GM18508 (cell line): Measurements from ENCODE around the gene NOP9.
"Not testable (repeated sequence)": the region's sequence is repeated elsewhere in the genome, so short reads cannot be mapped to it uniquely, and the experiment has no call there.

Source experiments
- ATAC-seq: cut with Tn5 transposase; IDR thresholded peaks from one replicate; pipeline ENCODE4 v1.9.1; 2021; ENCODE audit warnings: moderate number of reproducible peaks; ENCODE audit not compliant: insufficient read depth, unreplicated experiment

NOP9 gene

DNA sequence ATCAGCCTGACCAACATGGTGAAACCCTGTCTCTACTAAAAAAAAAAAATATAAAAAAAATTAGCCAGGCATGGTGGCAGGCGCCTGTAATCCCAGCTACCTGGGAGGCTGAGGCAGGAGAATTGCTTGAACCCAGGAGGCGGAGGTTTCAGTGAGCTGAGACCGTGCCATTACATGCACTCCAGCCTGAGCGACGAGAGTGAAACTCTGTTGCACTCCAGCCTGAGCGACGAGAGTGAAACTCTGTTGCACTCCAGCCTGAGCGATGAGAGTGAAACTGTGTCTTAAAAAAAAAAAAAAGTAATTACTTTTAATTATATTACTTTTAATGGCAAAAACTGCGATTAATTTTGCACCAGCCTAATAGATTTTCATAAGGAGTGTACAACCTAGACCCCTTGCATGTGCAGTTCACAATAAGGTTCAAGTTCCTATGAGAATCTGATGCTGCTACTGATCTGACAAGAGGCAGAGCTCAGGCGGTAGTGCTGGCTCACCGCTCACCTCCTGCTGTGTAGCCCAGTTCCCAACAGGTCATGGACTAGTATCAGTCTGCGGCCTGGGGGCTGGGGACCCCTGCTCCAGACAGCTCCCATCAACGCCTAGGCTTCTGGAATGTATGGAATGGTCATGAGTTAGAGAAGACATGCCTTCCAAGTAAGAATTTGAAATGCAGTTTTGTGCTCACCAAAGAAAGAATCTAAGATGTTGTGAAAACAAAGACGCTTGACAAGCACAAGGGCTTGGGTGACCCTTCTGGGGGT lies 21.7 kb downstream of the NOP9 start:
- ATAC-seq, result no peak

GRCh38 chr14:24322672-24323071 lies 23.0 kb downstream of the NOP9 start:
- ATAC-seq, result no peak

- ATAC-seq, result no peak
These were observed 23.7 kb downstream of the NOP9 start for GRCh38 chr14:24323341-24323740.

DNA sequence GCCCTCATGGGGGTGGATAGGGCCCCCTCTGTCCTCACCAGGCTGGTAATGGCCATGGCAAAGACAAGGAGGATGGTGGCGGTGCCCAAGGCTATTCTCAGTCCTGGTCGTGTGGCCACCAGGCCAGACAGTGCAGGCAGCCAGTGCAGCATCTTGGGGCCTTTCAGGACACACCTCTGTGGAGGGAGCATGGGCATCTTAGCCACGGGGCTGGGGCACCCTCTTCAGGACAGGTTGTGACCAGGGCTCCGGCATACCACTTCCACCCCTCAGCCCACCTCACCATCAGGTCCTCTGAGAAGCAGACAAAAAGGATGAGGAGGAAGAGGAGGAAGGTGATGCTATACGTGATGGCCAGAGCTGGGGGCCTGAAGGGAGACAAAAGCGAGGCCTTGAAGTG lies 24.4 kb downstream of the NOP9 start:
- no peak for ATAC-seq

DNA sequence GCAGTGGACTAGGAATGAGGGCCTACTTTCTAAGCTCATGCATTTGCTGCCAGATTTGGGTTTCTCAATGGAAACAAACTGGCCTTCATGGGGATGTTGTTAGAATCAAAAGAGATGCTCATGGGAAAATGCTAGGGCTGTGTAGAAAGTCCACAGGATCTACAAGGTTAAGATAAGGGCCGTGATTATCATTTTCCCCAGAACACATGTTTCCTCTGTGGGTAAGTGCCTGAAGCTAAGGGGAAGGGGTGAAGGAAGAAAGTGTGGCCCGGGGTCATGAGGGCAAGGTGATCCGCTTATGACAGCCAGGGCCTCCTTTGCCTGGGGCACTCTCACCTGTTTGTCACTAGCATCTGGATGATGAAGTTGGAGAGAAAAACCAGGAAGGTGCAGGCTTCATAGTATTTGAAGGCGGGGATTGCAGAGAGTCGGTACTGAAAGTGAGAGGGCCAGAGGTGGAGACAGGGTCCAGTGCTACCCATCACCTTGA lies 25.4 kb downstream of the NOP9 start:
- ATAC-seq, result no peak

DNA sequence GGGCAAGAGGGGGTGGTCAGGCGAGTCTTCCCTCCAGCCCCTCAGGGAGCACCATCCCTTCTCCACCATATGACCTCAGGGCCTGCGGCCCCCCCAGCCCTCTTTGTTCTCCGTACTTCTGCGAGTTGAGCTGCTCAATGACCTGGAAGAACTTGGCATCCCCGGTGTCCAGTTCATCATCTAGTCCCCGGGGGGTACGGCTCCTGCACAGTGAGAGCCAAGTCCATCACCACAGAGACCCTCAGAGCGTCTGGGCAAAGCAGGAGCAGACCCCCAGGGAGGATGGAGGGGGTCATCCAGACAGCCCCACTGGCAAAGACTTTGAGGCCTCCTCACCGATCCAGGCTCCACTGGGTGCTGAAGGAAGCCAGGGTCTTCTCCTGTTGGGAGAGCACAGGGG lies 26.3 kb downstream of the NOP9 start:
- no peak for ATAC-seq

DNA sequence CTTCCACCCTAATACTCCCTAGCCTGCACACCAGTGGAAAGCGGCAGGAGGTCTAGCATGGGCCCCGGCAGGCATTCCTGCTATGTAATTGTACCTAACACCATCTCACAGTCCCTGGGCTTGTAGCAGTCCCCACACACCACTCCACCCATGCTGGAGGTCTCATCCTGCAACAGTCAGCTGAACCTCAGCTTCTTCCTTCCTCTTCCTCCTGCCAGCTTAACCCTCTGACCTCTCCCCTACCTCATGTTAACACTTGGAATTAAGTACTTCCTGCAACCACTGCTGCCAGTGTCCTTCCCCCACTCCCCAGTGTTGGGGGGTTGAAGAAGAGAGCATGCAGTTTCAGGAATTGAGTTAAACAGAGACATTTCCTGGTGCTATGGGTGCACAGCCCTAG lies 27.7 kb downstream of the NOP9 start:
- ATAC-seq, result no peak

DNA sequence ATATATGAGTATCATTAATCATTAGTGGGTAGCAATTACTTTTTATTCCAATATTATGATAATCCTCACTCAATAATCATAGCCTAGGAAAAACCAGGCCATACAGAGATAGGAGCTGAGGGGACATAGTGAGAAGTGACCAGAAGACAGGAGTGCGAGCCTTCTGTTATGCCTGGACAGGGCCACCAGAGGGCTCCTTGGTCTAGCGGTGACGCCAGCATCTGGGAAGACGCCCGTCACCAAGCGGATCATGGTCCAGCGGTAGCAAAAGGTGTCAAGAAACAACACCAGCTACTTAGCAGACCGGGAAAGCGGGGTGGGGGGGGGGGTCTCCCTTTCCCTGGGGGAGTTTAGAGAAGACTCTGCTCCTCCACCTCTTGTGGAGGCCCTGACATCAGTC lies 28.3 kb downstream of the NOP9 start:
- not testable (repeated sequence) for ATAC-seq

DNA sequence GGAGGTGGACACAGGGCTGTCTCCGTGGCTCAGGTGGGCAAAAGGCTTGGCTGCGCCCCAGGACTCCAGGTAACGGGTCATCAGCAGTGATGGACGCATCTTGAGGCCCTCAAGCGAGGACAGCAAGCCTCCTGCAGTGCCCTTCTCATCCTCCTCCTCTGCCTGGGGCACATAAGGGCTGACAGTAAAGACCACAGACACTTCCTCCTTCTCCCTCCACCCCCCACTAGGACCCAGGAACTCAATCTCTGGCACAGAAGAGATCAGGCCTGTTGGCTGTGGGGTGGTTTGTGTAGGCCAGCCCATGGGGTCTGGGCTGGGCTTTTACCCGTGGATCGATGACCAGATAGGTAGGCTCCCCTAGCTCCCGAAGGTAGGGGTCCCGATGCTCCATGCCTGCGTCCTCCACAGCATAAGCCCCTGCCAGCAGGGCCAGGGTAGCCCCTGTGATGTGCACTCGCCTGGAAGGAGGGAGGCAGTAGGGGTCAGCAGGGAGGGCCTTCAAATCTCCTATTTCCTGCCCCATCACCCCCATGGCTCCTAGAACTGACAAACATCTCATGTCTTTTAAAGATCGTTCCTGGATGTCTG lies 29.5 kb downstream of the NOP9 start:
- ATAC-seq, result no peak

DNA sequence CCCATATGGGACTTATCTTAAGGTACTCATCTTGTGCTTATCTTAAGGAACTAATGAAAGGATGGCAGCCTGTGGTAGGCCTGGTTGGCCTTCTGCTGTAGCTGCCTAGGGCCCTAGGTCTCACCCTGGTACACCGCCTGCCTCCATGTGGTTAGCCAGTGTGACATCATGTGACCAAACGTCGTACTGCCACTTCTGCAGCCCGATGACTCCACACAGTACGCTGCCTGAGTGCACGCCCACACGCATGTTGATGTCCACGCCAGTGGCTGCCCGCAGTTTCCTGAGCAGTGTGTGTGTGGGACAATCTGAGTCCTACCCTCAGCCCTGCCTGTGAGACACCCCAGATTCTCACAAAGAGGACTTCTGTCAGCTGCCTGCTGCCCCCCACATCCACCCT lies 30.1 kb downstream of the NOP9 start:
- ATAC-seq, result no peak

DNA sequence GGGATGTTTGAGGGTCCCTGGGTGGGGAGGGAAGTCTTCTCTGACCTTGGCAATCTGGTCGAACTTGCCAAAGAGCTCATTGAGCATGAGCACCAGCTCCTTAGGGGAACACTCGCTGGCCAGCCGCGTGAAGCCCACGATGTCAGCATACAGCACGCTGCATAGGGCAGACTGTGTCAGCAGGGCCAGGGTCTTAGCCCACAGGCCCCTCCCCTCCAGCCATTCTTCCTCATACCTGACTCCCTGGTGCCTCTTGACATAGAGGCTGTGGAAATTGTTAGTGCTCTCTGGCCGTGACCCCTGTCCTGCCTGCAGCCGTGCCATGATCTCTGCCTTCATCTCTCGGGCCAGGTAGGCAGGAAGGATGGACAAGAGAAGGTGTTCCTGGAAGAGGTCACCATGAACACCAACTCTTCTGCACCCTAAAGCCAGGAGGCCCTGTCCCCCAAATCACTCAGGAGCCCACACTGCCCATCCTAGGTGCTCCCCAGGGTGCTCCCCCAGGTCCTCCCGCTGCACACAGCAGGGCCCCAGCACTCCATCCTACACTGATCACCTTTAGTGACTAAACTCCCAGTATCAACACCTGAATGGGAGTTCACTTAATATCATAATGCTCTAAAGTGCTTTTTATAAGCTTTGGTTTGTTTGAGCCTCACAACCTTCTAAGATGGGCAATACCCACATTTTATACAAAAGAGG lies 31.5 kb downstream of the NOP9 start:
- ATAC-seq, result no peak

- ATAC-seq, result no peak
These were observed 32.1 kb downstream of the NOP9 start for GRCh38 chr14:24331731-24332267.

DNA sequence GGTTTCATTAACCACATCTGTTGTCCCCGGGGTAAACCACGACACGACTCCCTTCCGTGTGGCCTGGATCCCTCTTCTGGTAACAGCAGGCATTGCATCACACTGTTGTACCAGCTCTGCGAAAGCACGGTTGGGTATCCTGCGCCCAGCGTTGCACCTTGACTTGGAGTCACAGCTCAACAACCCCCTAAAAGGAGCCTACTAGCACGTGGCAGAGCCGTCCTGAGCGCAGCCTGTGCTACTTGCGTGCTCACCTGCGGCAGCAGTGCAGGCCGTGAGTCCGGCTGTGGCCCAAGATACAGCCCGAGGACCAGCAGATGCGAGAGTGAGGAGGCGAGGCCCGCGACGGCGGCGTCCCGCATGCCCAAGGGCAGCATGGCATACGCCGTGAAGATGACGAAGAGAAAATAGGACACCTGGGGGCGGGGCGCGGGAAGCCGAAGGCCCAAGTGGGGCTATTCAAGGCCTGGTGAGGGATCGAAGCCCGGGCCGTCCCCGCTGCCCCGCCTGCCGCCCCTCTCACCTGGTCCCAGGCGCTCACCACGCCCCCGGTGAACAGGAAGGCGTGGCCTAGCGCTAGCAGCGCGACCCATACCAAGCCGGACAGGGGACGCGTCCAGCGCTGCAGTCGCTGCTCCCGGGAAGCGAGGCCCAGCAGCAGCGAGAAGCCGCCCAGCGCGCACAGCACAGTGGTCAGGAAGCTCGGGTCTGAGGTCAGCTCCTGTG lies 32.8 kb downstream of the NOP9 start:
- peak; percentile 51 for ATAC-seq

GRCh38 chr14:24334431-24335291 lies 35.0 kb downstream of the NOP9 start, which contains the start of gene ADCY4:
ADCY4 (minus strand) TSS chr14:24335071; CDS start chr14:24334652, 419 bp downstream.
- no peak for ATAC-seq

GRCh38 chr14:24335461-24336171 lies 36.0 kb downstream of the NOP9 start:
- no peak for ATAC-seq

DNA sequence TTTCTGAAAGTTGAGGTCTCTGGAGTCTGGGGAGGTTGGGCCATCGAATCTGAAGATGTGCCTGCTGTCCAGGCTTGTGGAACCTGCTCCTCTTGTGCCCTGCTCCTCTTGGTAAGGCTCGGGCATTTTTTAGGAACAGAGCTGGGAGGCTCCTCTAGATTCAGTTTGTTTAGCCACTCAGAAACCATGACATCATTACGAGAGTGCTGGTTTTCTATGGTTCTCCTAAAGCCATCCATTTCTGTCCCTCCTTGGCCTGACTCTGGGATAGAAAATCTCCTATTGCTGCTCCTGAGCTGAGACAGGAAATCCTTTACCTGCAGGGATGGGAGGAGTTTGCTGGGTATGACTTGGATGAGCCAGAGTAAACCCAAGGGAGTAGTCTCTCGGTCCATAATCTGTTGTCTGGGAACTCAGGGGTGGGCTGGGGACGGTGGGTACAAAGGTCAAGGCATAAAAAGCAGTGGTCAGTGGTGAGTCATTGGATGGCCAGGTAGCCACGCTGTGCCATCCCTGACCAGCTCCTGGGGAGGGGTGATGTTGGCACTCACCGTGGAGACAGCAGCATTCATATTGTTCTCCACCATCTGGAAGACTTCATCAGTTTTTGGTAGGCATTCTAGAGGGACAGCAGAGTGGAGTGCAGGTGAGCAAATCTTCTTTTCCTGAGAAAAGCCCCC lies 37.6 kb downstream of the NOP9 start:
- ATAC-seq, result no peak

DNA sequence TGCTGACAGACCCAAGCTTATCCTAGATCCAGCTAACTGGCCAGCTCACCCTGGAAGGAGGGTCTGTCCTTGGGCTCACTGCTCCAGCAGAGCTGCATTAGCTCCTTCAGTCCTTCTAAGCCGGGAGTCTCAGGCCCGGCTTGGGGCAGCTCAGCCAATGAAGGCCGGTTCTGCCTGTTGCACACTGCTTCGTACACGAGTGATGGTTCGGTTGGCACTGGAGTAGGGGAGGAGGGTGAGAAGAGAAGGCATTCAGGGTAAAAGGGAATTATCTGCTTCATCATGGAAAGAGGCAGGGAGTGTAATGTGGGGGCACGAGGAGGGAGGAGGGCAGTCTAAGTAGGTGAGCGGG lies 38.1 kb downstream of the NOP9 start:
- no peak for ATAC-seq

DNA sequence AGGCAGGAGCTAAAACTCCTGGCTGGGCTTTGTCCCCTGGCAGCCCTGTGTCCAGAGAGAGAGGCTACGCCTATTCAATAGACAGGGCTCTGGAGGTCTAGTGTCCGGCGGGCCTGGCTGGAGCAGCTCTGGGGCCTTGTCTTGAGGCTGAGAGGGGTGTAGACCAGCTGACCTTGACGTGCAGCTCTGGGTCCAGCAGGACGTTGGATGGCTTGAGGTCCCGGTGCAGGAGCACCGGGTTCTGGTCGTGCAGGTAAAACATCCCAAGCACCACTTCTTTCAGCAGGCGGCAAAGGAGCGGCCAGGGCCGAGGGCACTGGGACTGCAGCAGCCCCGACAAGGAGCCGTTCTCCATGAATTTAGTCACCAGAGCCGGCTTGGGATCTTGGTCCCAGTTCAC lies 39.2 kb downstream of the NOP9 start:
- no peak for ATAC-seq
